ENCODE data around the gene FIGNL2.

The FIGNL2 gene

DNA sequence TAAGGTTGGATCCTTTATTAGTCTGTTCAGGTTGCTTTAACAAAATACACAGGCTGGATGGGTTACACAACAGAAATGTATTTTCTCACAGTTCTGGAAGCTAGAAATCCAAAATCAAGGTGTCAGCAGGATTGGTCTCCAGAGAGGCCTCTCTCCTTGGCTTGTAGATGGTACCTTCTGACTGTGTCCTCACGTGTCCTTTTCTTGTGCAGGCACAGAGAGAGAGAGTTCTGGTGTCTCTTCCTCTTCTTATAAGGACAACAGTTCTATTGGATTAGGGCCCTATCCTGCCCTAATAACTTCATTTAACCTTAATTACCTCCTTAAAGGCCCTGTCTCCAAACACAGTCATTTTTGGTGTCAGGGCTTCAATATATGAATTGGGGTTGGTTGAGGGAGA lies 34.8 kb upstream of the FIGNL2 start:
- intact Hi-C loops (cut with DNase I) = no loop called here
- DNase-seq = no peak

- no peak for DNase-seq
- intact Hi-C loops (cut with DNase I) = no loop called here
These were observed 30.6 kb upstream of the FIGNL2 start for GRCh38 chr12:51879102-51879501.

GRCh38 chr12:51874486-51874885 lies 26.0 kb upstream of the FIGNL2 start:
- peak in 1 of 10 donors; percentile 37 for DNase-seq
- intact Hi-C loops (cut with DNase I) = no loop called here

DNA sequence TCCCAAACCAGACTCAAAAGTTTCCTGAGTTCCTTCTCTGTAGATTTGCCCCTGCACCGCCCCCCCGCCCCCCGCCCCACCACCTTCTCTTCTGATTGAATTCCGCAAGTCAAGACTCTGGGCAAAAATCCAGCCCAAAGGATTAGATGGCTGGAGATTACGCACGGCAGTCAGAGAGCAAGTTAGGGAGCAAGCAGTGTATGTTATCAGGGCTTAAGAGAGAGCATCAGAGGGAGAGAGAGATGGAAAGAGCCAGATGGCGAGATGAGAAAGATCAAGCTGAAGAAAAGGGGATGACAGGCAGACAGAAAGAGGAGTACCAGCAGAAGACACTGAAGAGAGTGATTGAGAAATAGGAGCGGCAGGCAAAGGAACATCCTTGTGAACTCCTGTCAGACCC lies 25.5 kb upstream of the FIGNL2 start:
- intact Hi-C loops (cut with DNase I) = no loop called here
- DNase-seq = peak in 2 of 10 donors; percentile 5

- DNase-seq = peak in 2 of 10 donors; percentile 27 to 55
- intact Hi-C loops (cut with DNase I) = no loop called here
These were observed 24.9 kb upstream of the FIGNL2 start for GRCh38 chr12:51873251-51873994.

GRCh38 chr12:51872689-51872981 lies 24.1 kb upstream of the FIGNL2 start:
- intact Hi-C loops (cut with DNase I) = no loop called here

GRCh38 chr12:51871918-51872688 lies 23.6 kb upstream of the FIGNL2 start:
- intact Hi-C loops (cut with DNase I) = no loop called here
- peak in 2 of 10 donors; percentile 49 to 54 for DNase-seq

More at GRCh38 chr12:51872689-51872981, 24.1 kb upstream of the FIGNL2 start:
- DNase-seq = peak in 1 of 10 donors; percentile 14

GRCh38 chr12:51871126-51871525 lies 22.6 kb upstream of the FIGNL2 start:
- peak in 2 of 10 donors; percentile 62 to 73 for DNase-seq

GRCh38 chr12:51870504-51870903 lies 22.0 kb upstream of the FIGNL2 start:
- intact Hi-C loops (cut with DNase I) = no loop called here
- peak in 2 of 10 donors; percentile 12 to 24 for DNase-seq

More at GRCh38 chr12:51871126-51871525, 22.6 kb upstream of the FIGNL2 start:
- intact Hi-C loops (cut with DNase I) = no loop called here

- DNase-seq = peak in 2 of 10 donors; percentile 64 to 73
- intact Hi-C loops (cut with DNase I) = no loop called here
These were observed 21.4 kb upstream of the FIGNL2 start for GRCh38 chr12:51869931-51870330.

DNA sequence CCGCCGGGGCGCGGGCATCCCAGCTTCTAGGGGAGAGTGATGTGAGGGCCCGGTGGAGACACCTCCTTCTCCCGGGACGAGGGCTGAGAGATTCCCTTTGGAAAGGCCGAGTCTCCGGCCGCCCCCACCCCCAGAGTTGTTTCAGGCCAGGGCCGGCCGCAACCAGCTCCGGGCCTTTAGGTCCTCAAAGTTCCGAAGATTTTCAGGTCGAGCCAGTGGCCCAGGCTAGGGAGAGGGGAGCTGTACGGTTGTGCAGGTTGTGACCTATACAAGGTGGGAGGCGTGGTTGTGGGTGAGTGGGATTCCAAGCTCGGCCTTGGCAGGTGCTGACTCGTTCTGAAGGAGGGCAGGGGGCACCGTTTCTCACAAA lies 21.0 kb upstream of the FIGNL2 start:
- intact Hi-C loops (cut with DNase I) = no loop called here
- DNase-seq = peak in 2 of 10 donors; percentile 66 to 77

DNA sequence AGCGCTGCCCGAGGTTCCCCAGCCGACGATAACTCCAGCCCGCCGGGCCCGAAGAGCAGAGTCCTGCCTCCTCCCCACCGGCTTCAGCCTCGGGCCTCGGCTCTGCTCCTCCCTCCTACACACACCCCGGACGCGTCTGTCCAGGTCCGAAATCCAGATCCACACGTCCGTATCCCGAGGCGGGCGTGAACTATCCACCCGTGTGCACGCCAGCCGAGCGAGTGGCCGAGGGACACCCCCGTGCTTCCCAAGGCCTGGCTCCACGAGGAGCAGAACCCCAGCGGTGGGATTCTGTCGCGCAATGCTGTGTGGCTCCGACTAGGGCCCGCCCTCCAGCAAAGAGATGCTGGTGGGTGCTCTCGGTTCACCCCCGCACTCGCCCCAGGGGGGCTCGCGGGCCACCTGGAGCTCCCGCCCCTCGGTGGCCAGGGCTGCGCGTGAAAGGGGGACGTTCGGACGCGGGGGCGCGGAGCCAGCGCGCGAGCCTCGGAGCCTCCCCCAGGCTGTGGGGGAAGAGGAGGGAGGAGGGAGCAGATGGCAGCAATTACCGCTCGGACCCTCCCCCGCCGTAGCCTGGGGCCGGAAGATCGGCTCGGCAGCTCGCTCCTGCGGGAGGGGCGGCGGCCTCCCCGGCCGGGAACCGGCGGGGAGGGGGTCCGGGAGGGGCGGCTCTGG lies 20.4 kb upstream of the FIGNL2 start:
- intact Hi-C loops (cut with DNase I) = no loop called here
- peak in 2 of 10 donors; percentile 85 to 88 for DNase-seq

DNA sequence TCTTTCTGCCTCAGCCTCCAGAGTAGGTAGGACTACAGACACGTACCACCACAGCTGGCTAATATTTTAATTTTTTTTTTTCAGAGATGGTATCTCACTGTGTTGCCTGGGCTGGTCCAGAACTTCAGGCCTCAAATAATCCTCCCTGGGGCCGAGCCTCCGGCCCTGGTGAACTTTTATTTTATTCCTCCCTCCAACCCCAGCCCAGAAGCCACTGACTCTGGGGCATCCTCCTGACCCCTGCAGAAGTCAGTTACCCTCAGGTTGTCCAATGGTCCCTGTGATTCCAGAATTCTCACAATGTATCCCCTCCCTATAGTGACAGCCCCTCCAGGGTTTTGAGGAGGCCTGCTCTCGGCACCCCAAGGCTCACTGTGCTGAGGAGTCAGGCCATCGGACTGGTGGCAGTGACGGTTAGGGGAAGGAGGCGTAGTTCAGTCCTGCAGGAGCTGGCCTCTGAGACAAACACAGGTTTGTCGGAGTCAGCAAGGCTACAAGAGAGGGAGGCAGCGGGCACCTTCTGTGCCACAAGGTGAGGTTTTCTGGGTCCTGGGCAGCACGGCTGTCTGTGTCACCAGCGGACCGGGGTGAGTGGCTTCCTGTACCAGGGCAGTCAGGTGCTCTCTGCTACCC lies 19.4 kb upstream of the FIGNL2 start:
- intact Hi-C loops (cut with DNase I) = no loop called here
- DNase-seq = peak in 2 of 10 donors; percentile 44 to 72

- DNase-seq = peak in 2 of 10 donors; percentile 2 to 7
- intact Hi-C loops (cut with DNase I) = no loop called here
These were observed 18.9 kb upstream of the FIGNL2 start for GRCh38 chr12:51867371-51867770.

DNA sequence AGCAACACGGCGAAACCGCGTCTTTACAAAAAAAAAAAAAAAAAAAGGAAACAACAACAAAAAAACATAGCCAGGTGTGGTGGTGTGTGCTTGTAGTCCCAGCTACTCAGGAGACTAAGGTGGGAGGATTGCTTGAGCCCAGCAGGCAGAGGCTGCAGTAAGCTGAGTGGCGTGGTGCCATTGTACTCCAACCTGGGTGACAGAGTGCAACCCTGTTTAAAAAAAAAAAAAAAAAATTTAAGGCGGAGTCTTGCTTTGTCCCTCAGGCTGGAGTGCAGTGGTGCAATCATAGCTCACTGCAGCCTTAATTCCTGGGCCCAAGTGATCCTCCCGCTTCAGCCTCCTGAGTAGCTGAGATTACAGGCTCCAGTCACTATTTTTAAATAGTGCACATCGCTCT lies 18.2 kb upstream of the FIGNL2 start:
- intact Hi-C loops (cut with DNase I) = loop anchor here (1.0 kb wide), 1 partner anchor 15 kb away; no protein-coding TSS in a partner anchor
- DNase-seq = peak in 2 of 10 donors; percentile 10 to 43

DNA sequence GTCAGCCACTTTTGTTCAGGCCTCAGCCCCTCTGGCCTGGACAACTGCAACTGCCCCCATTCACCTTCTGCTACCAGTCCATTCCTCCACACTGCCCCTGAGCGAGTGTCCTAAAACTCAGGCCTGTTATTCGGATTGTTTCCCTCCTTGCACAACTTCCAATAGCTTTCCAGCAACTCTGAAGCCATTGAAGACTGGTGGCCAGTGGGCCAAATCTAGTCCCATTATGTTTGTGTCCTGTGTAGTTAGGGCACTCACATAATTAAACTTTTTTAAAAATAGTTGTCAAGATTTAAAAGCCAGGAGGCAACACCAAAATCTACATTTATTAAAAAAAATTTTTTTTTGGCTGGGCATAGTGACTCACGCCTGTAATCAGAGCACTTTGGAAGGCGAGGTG lies 17.8 kb upstream of the FIGNL2 start:
- intact Hi-C loops (cut with DNase I) = loop anchor here (1.0 kb wide), 1 partner anchor 15 kb away; no protein-coding TSS in a partner anchor
- DNase-seq = peak in 1 of 10 donors; percentile 2

- DNase-seq = peak in 2 of 10 donors; percentile 62 to 67
- intact Hi-C loops (cut with DNase I) = loop anchor here (1.0 kb wide), 1 partner anchor 15 kb away; no protein-coding TSS in a partner anchor
These were observed 17.3 kb upstream of the FIGNL2 start for GRCh38 chr12:51865757-51866270.

- intact Hi-C loops (cut with DNase I) = no loop called here
- DNase-seq = peak in 2 of 10 donors; percentile 28 to 52
These were observed 16.5 kb upstream of the FIGNL2 start for GRCh38 chr12:51864833-51865670.

Data from posterior cingulate gyrus (tissue), 11 donors.